Posterior vena cava (tissue), 2 donors: ENCODE measurements around the gene CFAP57. TPM values are rescaled to one million over a fixed set of nuclear protein-coding genes. Genes with fewer than 3 reads are reported as not detected.

Experiments used
- DNase-seq: peaks from one replicate; pipeline ENCODE4 v3.0.0-alpha.2; 2020; ENCODE audit warnings: low spot score
- intact Hi-C, 2 donors: fragments of 100-400 bp; cut with DNase I; formaldehyde crosslinking; loops; one replicate each; pipeline versions ENCODE4 v1.14.1 to v1.14.2; 2022 to 2023
- total RNA-seq, 2 donors: library from RNA; stranded (reverse); fragmentation: NEBNext Ultra II Directional; extraction: Animal tissue kit (Norgen Biotek cat#: 25700); gene quantifications; one replicate each; pipeline ENCODE4 v1.2.1, GENCODE V29; 2021
- donor health status: DM: yes; HTN: yes; CAD: no.
- donor health status: DM: yes; HTN: yes; CAD: no.

Gene CFAP57
- total RNA-seq, 2 donors from 2014 or later, result 0.09 TPM; not detected in 1

DNA sequence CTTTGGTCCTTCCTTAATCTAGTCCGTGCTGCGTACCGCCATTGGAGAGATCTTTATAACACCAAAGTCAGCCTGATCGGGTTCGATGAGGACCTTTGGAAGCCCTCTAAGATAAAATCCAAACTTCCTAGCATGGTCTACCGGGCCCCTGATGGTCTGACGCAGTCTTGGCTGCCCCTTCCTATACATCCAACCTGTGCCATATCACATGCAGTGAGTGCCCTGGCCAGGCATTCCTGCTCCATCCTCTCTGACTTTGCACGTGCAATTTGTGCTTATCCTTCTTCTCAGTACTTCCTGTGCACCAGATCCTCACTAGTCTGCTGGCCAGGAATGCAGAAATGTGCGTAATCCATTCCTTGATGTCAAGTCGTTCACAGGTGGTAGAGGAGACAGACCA is 45.6 kb downstream of the CFAP57 start:
- intact Hi-C loops, result no loop called here
- DNase-seq, result no peak

DNA sequence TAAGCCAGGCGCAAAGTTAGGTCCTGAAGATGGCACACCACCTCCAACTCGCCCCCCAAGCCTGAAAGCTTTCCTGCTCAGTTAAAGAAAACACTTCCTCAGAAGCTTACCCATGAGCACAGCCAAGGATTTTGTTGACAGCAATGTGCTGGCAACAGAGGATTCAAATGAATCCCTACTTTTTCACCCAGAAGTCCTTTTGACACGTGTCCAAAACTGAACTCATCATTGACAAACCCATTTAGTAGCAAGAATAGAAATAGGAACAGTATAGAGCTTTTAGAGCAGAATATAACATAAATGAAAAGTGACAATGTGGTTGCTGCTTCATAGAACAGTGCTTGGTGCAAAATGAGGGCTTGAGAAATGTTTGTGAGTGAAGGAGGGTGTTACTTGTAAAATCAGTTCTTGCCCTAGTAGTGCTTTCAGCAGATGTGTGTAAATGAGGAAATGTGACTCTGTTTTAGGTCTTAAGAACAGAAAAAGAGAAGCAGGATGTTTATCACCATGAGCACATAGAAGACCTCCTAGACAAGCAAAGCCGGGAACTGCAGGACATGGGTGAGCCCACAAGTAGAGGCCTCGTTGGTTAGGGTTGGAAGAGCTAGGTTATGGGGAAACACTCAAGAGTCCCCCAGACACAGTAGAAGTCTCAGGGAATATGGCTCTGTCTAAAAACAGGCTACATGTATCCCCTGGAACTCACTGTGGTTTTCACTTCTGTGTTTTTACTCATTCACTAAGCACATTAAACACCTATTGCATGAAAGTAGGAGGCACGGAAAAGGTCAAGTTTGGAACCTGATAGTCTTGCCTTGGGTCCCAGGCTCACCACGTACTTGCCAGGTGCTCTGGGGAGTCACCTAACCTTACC is 49.0 kb downstream of the CFAP57 start:
- intact Hi-C loops, result loop anchor here in 1 of 2 donors (10.0 kb wide), 1 partner anchor 304 kb away; no protein-coding TSS in a partner anchor
- DNase-seq, result no peak

DNA sequence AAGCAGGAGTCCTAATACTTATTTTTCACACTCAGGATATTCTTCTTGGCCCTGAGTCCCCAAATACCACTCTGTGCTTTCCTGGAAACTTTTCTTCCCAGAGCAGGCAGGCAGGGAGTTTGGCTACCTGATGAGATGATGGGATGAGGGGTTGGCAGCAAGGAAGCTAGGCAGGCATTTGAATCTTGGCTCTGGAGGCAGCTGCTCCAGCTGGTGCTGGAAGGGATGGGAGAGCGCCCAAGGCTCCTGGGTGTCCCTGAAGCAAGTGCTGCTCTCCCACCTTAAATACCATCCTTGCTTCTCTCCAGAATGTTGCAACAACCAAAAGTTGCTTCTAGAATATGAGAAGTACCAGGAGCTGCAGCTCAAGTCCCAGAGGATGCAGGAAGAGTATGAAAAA is 49.7 kb downstream of the CFAP57 start:
- intact Hi-C loops, result loop anchor here in 1 of 2 donors (10.0 kb wide), 1 partner anchor 303 kb away; no protein-coding TSS in a partner anchor

DNA sequence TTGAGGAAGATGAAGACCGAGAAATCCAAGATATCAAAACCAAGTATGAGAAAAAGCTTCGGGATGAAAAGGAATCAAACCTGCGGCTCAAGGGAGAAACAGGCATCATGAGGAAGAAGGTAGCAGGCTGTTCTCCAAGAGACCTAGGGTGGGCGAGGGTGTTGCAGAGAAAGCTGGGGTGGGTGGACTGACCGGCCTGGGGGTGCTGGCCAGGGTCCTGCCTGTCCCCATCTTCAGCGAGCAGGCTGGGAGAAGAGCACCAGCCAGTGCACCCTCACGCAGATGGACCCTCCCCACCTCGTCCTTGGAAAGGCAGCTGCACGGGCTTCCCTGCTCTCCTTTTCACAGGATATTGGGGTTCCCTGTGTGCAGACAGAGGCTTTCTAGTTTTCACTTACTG is 50.7 kb downstream of the CFAP57 start:
- no peak for DNase-seq
- intact Hi-C loops, result loop anchor here in 1 of 2 donors (10.0 kb wide), 1 partner anchor 302 kb away; no protein-coding TSS in a partner anchor

More for the DNA sequence above, 49.7 kb downstream of the CFAP57 start:
- no peak for DNase-seq

DNA sequence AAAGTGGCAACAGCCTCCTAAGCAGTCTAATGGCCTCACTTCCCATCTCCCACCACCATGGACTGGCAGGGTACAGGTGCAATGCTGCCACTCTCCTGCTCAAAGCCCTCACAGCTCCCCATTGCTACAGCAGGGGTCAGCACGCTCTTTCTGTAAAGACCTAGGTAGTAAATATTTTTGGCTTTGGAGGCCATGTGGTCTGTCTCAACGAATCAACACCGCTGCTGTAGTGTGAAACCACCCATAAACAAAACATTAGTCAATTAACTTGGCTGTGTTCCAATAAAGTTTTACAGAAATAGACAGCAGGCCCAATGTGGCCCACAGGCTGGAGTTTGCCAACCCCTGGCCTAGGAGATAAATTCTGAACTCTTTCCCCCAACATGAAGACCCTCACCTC is 53.0 kb downstream of the CFAP57 start:
- intact Hi-C loops, result loop anchor here in 1 of 2 donors (5.0 to 10.0 kb wide), 2 partner anchors 192 to 300 kb away; no protein-coding TSS in a partner anchor
- no peak for DNase-seq

DNA sequence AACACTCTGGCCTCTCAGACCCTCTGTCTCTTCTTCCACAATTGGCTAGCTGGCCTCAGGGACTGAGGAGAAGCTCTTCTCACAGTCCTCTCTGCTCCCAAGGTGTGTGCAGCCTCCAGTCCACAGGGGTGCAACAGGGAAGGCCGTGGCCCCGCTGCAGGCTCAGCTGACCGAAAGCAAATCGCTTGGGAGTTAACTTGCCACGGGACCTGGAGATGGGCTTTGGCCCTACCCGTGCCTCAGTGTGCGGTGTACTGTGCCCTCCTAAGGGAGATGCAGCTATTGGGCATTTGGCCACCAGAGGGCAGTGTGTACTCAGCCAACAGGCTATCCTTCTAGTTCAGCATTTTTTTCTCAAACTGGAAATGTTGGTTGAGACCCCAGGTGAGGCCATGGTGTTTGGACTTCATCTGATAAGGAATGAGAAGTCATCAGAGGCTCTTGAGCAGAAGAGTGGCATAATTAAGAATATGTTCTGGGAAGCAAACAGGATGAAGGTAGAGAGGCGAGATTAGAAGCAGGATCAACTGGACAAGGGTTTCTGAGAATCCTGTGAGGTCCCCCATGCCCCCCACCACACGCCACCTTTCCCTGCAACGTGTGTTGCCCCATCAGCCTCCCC is 55.1 kb downstream of the CFAP57 start:
- DNase-seq, result peak; percentile 93
- intact Hi-C loops, result loop anchor here (1.0 to 10.0 kb wide), 3 partner anchors 190 to 298 kb away; no protein-coding TSS in a partner anchor

DNA sequence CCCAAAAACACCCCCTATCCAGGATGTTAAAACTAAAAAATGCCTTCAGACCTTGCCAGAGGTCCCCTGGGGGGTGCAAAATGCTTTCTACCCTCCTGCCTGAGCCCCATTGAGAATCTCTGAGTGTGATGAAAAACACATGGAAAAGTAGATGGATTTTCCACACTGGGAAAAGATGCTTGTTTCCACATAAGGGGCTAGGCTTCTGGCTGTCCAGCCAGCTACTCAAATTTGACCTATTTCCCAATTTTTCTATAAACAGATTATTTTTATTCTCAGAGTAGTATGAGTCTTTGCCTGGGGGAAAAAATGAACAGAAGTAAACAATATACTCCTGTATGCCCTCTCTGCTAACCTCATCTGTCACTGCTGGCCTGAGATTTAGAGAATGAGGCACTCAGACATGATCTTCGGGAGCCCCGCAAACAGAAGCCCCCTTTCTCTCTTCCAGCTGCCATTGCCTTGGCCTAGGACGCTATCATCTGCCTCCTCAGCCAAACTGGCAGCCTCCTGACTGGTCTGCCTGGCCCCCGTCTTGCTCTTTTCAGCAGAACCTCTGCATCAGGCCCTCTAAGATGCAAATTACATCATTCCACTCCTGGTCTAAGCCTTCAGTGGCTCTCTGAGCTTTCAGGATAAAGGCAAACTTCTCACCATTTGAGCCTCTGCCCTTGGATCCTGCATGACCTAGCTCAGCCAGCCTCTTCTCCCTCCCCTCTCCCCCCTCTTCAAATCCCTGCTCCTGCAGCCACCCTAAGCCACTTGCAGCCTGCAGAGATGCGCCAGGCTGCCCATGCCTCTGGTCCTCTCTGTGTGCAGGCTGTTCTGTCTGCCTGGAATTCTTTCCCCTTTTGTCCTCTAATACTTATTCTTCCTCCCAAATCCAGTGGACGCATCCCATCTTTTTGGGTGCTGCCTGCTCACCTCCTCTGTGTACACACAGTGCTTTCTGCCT is 58.0 kb downstream of the CFAP57 start:
- intact Hi-C loops, result loop anchor here in 1 of 2 donors (5.0 to 10.0 kb wide), 2 partner anchors 187 to 295 kb away; no protein-coding TSS in a partner anchor
- DNase-seq, result no peak

DNA sequence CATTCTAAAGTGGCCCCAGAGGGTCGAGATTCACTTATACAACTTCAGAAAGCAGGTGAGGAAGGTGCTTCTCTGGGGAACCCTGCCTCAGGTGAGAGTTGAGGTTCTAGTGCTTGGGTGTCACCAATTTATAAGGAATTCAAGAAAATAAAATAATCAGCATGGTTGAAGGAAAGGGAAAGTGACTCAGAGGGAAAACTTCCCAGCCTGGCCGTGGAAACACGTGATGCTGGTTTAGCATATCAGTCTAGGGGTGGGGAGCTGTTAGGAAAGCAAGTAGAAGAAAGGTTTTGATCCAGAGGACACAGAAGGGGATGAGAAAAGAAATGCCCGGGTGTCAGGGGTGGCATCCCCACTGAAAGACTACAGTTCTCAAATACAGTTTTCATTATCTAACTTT is 59.9 kb downstream of the CFAP57 start:
- no peak for DNase-seq
- intact Hi-C loops, result no loop called here

DNA sequence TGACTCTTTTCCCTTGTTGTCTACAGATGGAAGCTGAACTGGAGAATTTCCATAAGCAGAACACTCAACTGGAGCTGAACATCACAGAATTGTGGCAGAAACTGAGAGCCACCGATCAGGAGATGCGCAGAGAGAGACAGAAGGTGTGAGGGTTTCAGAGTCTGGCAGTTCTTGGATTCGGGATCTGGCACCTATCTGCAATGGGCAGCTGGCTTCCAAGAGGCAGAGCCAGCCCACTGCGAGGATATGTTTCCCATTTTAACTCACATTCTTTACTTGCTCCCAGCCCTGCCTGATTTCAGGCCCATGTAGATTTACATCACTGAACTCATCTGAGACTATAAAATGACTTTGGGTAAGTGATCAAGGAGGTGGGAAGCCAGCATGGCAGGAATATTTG is 60.4 kb downstream of the CFAP57 start:
- intact Hi-C loops, result no loop called here
- no peak for DNase-seq

DNA sequence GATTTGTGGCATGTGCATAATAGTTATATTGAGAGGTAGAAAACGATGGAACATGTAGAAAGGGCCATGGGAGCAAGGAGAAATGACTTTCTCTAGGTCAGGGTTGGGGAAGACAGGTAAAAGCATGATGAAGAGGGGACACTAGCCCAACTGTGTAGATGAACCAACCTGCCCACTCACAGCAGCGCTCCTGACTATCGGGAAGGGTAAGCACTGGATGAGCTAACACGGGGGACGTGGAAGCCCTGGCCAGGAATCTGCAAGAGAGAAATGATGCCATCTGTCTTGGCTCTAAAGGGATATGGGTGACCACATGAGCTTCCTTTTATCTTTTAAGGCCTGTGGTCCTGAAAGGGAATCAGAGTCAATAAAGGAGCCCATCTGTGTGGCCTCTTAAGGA is 61.5 kb downstream of the CFAP57 start:
- intact Hi-C loops, result no loop called here
- DNase-seq, result no peak

DNA sequence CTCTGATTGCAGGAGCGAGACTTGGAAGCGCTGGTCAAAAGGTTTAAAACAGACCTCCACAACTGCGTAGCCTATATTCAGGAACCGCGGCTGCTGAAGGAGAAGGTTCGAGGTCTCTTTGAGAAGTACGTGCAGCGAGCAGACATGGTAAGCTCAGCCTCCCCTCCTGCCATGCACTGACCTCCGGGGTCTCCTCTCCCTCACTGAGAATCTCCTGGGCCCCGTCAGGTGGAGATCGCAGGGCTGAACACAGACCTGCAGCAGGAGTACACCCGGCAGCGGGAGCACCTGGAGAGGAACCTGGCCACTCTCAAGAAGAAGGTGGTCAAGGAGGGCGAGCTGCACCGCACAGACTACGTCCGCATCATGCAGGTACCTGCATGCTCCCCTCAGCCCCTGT is 62.1 kb downstream of the CFAP57 start:
- no peak for DNase-seq
- intact Hi-C loops, result no loop called here

DNA sequence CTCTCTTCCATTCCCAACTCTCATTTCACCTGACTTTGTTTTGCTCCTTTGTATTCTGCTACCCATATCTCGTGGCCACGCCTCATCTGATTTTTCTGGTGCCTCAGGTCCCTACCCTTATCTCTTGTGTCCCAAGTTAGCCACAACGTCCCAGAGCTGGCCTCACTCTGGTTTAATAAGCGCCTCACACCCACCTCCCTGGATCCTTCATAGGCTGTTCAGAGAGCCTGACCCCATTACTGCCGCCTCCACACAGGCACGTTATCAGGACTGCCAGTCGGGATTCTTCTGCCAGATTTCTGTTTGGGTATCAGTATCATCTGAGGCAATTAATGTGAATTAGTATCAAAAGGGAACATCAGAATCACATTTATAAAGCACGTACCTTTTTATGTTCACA is 62.9 kb downstream of the CFAP57 start:
- intact Hi-C loops, result no loop called here
- DNase-seq, result no peak

DNA sequence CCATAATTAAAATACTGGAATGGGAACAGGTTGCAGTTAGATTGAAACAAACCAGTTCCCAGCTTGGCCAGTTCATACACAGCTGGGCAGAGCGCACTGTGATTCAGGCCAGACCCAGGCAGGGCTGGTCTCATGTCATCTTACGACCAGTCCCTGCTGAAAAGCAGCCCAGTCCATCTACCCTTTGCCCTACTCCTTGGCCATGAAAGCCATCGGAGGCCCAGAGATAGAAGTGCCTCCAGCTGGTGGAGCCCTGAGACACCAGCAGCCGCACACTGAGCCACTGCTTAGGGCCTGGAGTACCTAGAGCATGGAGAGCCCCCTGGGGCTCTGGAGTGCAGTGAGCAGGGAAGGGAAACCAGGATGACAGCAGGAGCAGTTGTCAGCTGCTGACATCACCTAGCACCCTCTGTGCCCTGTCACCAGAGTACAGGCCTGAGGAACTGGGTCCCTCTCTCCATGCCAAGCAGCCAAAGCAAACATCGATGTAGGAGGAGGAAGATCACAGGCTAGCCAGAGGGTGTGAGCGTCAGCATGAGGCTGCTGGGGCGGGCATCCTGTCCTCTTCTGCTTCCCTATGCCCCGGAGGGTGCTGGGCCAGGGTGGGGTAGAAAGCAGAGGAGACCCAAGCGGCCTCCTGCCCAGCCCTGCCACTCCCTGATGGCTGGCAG is 63.5 kb downstream of the CFAP57 start:
- intact Hi-C loops, result no loop called here

DNA sequence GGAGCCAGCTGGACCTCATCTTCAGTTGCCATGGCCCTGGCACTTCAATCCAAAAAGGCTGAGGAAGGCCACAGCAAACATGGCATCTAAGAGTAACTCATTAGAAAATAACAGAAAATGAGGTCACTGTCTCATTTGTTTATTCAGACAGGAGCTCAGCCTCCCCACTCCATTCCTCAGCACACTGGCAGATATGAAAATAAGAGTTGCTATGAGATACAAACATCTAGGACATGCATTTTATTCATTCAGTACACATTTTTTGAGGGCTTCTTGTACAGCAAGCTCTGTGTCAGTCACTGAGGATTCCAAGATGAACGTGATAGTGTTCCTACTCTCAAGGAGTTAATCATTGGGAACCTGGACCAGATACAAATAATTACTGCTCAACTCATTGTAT is 65.0 kb downstream of the CFAP57 start:
- peak; percentile 15 for DNase-seq
- intact Hi-C loops, result no loop called here

More for the DNA sequence above, 63.5 kb downstream of the CFAP57 start:
- no peak for DNase-seq

DNA sequence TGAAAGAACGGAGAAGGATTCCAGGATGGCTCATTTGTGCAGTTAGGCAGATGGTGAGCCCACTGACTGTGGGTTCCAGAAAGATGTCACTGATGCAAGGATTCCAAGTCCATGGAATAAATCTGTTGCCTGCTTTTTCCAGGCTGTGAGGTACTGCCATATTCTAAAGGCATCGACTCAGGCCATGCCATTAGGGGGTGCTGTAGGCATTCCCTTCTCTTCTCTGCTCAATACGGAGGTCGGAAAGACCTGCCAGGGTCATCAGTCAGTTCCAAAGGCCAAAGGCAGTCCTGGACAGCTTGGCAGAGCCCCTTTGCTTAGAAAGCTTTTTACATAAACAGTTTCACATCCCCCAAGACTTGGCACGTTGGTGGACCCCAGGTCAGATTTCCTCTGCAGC is 66.0 kb downstream of the CFAP57 start:
- intact Hi-C loops, result no loop called here
- no peak for DNase-seq

DNA sequence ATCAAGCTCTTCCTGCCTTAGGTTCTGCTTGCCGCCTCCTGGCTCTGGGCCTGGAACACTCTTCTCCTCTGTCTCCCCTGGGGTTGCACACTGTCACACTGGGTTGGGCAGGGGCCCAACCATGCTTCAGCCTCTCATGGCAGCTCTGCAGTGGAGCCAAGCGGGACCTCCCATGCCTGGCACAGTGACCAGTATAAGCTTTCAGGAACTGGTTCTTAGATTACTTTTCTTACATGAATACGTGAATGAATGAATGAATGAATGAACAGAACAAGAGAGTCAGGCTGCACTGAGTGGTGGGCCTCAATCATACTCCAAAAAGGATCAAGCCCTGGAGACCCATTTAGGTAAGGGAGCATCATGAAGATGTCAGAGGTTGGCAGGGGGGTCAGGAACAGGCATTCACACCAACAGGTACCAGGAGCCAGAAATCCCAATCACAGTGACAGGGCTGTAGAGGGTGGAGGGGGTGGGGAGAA is 66.9 kb downstream of the CFAP57 start:
- DNase-seq, result no peak
- intact Hi-C loops, result no loop called here

DNA sequence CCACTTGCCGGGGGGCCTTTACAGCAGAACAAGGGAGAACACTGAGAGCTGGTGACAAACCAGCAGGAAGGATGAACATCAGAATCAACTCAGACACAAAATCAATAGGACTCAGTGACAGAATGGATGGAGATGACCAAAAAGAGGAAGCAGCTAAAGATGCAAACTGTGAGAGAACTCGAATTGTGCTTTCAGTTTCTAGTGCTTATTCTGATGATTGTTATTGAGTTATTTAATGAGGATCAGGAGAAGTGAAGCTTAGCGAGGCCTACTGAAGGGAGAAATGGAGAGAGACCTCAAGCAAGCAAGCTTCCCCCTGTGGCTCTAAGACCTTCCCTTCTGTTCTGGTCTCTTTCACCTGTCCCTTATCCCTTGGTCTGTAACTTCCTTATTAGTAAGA is 67.4 kb downstream of the CFAP57 start:
- intact Hi-C loops, result no loop called here
- DNase-seq, result no peak

DNA sequence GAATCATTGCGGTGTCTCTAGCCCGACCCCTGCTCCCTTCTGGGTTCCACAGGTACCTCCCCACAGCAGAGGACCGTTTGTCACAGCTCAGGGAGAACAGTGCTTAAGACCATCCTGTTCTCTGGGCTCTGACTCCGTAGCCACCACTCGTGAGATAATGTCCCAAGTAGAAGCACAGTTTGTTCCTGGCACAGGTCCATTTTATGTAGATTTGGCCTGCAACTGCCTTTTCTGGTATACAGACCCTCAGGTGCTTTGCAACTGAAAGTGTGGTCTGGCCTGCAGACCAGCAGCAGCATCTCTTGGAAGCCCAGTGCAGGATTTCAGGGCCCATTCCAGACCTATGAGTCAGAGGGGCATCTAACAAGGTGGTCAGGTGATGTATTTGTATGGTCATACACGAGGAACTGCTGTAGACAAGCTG is 69.3 kb downstream of the CFAP57 start:
- intact Hi-C loops, result no loop called here
- no peak for DNase-seq

DNA sequence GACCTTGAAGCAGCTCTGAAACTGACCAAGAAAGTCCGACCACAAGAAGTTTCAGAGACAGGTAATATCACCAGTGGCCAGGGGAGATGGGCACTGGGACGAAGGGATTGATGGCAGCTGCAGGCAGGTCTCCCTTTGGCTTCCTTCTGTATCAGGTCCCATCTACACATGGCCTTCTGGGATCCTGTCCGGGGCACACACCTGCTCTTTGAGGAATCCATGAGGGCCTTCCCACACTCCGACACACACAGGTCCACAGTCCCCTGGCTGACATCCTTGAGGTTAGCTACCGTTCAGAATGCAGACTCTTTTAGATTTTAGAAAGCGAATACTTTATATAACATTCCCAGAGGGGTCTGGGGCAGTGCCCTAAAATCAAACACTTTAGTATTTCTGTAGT is 71.2 kb downstream of the CFAP57 start:
- intact Hi-C loops, result no loop called here
- no peak for DNase-seq
